Measurements from ENCODE around the gene VPS25.

Gene VPS25

GRCh38 chr17:42796066-42796758 lies 23.0 kb downstream of the VPS25 start:
- DNase-seq = no peak

DNA sequence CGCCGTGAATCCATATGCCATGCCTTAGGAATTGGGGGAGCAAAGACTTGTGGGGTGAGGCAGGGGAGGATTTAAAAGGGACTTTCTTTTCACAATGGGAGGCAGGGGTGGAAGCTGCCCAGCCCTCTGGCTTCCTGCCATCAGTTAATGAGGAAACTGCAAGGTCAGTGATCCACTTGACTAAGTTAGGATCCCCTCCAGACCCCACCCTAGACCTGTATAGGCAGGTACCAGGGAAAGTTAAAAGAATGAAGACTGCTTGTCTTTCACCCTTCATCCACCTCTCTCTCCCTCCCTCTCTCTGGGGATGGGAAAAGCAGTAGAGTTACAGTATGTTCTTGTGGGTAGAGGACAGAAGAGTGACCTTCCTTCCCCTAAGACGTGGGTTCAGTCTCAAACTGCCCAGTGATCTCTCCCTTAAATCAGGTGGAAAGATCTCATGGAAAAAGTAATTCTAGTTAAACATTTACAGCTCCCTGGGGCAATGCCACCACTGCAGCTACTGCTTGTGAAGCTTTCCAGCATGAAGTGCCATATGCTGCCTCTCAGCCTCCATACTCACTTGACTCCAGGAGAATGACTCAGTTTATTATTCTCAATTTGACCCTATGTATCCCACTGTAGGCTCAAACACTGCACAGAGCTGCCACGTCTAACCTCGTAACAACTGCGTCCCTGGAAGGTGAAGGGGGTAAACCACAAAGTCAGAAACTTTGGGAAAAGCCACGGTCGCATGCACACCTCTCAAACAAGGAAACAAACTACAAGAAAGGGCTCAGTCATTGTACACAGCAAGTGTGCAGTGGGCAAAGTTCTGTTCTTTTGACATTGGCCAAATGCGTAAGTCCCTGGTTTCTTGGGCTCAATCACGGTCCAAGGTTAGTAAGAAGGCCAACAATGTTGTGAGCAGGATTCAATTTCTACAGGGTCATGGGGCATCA lies 24.1 kb downstream of the VPS25 start:
- DNase-seq = no peak

DNA sequence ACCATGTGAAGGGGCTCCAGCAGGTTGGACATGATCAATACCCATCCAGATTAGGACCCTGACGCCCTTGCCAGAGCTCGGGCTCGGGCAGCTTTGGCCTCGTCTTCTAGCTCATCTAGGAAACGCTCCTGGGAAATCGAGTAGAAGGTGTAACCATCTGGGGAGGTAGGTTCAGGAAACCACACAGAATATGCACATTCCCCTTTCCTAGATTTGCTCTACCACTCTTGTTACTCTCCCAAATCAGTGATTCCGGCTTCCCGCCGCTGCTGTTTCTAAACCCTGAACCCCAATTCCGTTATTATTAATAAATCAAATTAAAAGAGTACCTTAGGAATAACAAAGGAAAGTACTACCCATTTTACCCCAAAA lies 24.7 kb downstream of the VPS25 start:
- DNase-seq = no peak

GRCh38 chr17:42798383-42799380 lies 25.4 kb downstream of the VPS25 start, which contains the start of the genes CNTD1 and COA3:
Gene CNTD1 (plus strand): TSS chr17:42798861. CDS start chr17:42799068, 207 bp downstream.
Gene COA3 (minus strand): TSS chr17:42798704. CDS start chr17:42798681, 23 bp downstream.
- DNase-seq = peak; percentile 79

DNA sequence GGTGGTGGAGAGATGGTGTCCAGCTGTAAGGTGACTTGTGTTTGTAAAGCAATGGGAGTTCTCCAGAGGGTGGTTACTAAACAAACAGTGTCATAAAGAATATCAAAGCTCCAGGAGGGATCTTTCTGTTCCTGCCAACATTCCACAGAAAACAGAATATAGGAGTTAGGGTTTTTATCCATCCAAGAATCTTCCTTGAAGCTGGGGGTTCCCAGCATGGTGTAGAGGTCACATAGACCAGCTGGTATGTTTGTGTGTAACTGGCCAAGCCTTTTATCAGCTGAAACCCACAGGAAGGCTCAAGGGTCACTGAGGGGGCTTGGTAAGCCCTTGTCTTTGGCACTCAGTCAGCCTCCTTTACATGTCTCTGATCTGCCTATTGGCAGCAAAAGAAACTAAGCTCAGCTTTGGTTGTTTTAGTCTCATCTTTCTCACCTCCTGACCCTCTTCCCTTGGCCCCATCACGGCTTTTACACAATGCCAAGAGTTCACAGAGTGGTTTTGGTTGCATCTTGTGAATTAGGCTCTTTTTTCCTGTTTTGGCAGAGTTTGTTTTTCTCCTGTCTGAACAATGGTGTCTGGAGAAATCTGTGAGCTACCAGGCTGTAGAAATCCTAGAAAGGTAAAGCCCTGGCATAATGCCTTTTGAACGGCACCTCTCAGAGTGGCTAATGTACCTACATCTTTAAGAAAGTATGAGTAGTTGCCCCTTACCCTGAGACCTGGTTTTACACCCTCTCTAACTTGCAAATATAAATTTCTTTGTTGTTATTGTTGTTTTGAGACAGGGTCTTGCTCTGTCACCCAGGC lies 30.0 kb downstream of the VPS25 start:
- DNase-seq = no peak

DNA sequence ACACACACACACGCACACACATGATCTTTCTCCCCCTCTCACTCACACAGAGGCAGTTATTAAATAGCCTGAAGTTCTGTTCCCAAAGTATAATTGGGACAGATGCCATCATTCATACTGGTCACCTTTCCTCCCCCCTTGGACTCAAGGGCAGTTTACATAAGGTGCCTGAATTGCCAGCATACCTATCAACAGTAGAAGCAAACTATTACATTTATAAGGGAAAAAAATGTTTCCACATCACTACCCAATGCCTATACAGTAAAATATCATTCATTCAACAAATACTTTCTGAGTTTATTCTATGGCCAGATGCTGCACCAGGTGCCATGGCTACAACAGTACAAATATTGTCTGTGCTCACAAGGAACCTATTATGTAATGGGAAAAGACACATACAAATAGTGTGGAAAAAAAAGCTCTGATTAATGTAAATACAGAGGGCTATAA lies 31.7 kb downstream of the VPS25 start:
- no peak for DNase-seq

- DNase-seq = no peak
These were observed 33.0 kb downstream of the VPS25 start for GRCh38 chr17:42806249-42806648.

- no peak for DNase-seq
These were observed 36.0 kb downstream of the VPS25 start for GRCh38 chr17:42809250-42809649.

DNA sequence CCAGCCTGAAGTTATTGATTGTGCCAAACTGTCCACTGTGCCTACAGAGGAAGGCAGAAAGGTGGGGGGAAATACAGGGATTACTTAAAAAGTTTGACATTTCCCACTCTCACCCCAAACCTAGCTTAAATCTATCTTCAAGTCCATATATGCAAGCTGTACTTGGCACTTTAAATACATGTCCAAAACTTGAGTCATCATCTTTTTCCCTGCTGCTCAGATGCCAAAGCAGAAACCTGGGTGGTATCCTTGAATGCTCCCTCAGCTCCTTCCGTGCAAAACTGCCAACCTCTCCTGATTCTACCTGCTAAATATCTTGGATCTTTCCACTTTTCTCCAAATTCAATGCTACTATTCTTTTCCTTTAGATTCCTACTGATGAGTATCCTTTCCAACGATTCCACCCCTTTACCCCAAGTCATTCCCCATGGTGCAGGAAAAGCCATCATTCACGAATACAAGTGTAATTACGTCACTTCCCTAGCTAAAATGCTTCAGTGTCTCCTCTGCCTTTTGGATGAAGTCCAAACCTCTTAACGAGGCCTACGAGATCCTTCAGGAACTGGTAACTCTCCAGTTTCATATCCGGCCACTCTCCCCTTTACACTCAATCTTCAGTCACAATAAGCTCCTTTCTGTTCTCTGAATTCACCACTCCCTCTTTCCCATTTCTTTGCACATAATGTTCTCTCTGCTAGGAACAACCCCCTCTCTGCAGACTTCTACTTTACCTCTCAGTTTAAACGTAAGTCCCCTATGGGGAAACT lies 41.6 kb downstream of the VPS25 start:
- no peak for DNase-seq

DNA sequence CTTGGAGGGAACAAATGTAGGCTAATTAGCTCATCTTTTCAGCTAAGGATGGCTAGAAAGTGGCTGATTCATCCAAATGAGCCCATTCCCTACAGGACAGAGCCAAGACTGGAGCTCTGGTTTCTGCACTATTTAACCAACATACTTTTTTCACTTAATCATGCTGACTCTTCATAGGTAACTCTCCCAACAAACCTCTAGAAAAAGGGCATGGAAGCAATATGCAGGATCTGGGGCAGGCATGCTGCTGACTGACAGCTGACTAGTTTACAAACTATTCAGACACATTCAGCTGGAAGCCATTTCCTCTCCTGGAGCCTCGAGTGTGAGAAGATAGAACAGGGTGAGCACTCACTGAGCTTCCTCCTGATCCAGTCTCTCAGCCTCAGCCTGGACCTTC lies 44.6 kb downstream of the VPS25 start:
- no peak for DNase-seq

- DNase-seq = no peak
These were observed 45.1 kb downstream of the VPS25 start for GRCh38 chr17:42818379-42818778.

DNA sequence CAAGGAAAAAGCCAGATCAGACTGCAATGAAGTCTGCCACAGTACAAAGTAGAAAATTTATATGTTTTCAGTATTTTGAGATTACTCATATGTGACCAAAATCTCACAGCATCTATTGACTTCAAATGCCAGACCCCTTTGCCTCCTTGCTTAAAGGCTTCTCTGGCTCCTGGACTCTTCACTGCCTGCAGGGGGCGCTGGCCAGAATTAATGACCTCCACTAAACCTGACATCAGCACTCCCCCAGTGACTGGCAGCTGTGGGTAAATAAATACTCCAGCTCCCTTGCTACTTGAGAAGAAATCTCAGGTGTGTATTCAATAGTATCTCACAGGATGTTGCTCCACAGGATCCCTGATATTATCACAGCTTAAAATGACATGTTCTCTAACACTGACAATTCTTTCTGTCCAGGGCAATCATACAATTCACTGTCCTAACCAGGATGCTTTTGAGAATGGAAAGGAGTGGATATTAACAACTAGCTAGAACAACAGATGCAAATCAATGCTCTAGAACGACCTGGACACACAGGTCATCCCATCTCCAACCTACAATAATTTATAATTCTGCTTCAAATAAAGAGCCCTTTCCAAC lies 46.8 kb downstream of the VPS25 start:
- peak; percentile 73 for DNase-seq

DNA sequence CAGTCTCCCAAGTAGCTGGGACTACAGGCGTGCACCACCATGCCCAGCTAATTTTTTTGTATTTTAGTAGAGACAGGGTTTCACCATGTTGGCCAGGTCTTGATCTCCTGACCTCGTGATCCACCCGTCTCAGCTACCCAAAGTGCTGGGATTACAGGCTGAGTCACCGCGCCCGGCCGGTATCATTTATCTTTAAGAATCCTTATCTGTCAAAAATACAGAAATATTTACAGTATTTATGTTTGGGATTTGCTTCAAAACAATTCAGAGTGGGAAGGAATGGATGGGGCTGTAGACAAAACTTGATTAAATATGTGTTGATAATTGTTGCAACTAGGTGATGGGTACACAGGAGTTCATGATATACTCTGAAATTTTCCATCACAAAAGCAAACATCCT lies 47.9 kb downstream of the VPS25 start:
- DNase-seq = no peak

DNA sequence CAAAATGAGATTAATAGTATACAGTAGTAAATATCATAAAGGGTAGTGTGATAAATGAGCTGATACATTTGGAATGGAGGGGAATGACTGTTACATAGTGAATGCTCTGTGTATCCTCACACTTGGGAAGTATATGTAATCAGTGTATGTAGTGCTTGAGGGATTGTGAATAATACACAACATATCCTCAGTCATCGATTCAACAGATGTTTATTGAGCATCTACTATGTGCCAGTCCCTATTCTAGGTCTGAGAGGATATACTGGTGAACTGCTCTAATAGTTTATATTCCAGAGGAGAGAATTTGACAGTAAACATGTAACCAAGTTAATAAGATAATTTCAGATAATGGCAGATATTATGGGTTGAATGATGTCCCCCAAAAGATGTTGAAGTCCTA lies 54.2 kb downstream of the VPS25 start:
- no peak for DNase-seq
